C4-2B (cell line): Measurements from ENCODE around the gene ASXL2.

Source experiments
- CTCF ChIP-seq: fragments of 450-650 bp; conservative IDR thresholded peaks from 2 replicates; pipeline ENCODE4 v1.5.1; 2017; ENCODE audit warnings: mild to moderate bottlenecking
- ZFX ChIP-seq: fragments of 450-650 bp; IDR thresholded peaks from 2 replicates; pipeline ENCODE4 v1.6.1; 2017

- TF ChIP-seq CTCF (no peak), ZFX (no peak)
Observed at GRCh38 chr2:25692143-25692542, 186.1 kb downstream of the ASXL2 start.
